ENCODE data around the gene SMG6. TPM values are rescaled to one million over a fixed set of nuclear protein-coding genes. Genes with fewer than 3 reads are reported as not detected.
A peak's percentile ranks its signal among the peaks of the same experiment; 100 is the strongest.

The SMG6 gene
- total and polyA plus RNA-seq, 2 of the 8 experiments (the other 6 are each of a cell fraction or from before 2014, with no cell fraction given): 18.5 to 25.2 TPM

DNA sequence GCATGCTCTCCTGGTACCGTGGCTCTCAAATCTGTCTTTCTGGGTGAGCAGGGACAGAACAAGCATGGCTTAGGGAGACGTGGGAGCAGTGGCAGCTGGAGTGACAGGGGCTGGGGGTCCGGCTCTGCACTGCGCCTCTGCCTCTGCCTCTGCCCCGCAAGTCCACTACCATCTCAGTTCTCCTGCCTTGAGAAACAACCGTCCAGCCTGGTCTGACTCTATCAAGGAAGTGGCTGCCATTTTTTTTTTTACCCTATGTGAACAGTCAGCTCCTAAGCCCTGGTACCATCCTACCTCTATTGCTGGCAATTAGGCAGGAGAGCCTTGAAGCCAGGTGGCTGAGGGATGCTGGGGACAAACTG, 232.6 kb downstream of the SMG6 start:
- Histone ChIP-seq H3K79me2 (ENCODE audit: control insufficient read depth in 1 of 2, insufficient read depth in 2 of 2, low read length in 2 of 2) (no peaks in the 10 kb centered on the region), H3K36me3 (ENCODE audit: control insufficient read depth in 2 of 4, insufficient read depth in 4 of 4, low read length in 3 of 4) (peaks cover 0 to 4% (median 0%) of the 10 kb centered on the region in 4 experiments; a peak in 1 of 8 replicates), H3K4me3 (ENCODE audit: extremely low read depth in 1 of 4, insufficient read depth in 2 of 4, low read depth in 3 of 4, low read length in 4 of 4) (no peak overlapping the region), H2BK15ac (ENCODE audit: low read length) (no peak overlapping the region), H4K91ac (replicated peaks; ENCODE audit: insufficient read length, low read length) (peak overlapping the region; percentile 30), H3K9ac (replicated peaks in 1 of 4; ENCODE audit: extremely low read depth in 1 of 4, low read depth in 3 of 4, low read length in 3 of 4) (no peak overlapping the region), H3K4me2 (ENCODE audit: insufficient read depth in 1 of 2, low read depth in 2 of 2, low read length in 2 of 2) (no peak overlapping the region), H3K4me1 (replicated peaks in 1 of 4; ENCODE audit: control insufficient read depth in 3 of 4, insufficient read depth in 4 of 4, low read length in 3 of 4) (peaks cover 2 to 17% (median 5%) of the 10 kb centered on the region in 4 experiments; a peak in 6 of 7 replicates), H3K27ac (ENCODE audit: low read depth, low read length) (no peak overlapping the region), H3K9me3 (ENCODE audit: insufficient read depth in 2 of 2, low read depth in 1 of 2, low read length in 1 of 2) (no peaks in the 10 kb centered on the region), H4K8ac (ENCODE audit: extremely low read depth, insufficient read depth, low read length) (no peak overlapping the region), H2BK20ac (ENCODE audit: low read length) (0 out of 2 replicates have a peak overlapping the region, but pooled peaks have one; percentile 82), H2AK5ac (ENCODE audit: low read depth, low read length) (0 out of 2 replicates have a peak overlapping the region, but pooled peaks have one; percentile 71), H3K27me3 (replicated peaks in 1 of 4; ENCODE audit: control insufficient read depth in 3 of 4, extremely low read depth in 1 of 4, insufficient read depth in 3 of 4, low read length in 3 of 4) (no peaks in the 10 kb centered on the region), H3K4ac (replicated peaks; ENCODE audit: insufficient read length, low read depth, low read length) (no peak overlapping the region), H3K56ac (replicated peaks; ENCODE audit: insufficient read length, low read depth, low read length) (no peak overlapping the region), H3K23me2 (ENCODE audit: low read depth, low read length) (no peaks in the 10 kb centered on the region), H3K23ac (ENCODE audit: insufficient read length) (no peak overlapping the region), H4K20me1 (replicated peaks in 1 of 2; ENCODE audit: control insufficient read depth in 1 of 2, insufficient read depth in 2 of 2, low read length in 2 of 2) (peaks cover 2 to 6% of the 10 kb centered on the region in 2 experiments), H3K14ac (ENCODE audit: insufficient read length) (no peak overlapping the region), H2AFZ (ENCODE audit: low read length) (no peak overlapping the region), H3K79me1 (ENCODE audit: low read depth, low read length) (no peaks in the 10 kb centered on the region), H4K5ac (ENCODE audit: insufficient read length, low read depth, low read length) (no peak overlapping the region), H2BK12ac (ENCODE audit: low read depth, low read length) (peak overlapping the region; percentile 53; the same call in 1 of the 2 replicates), H2BK120ac (replicated peaks; ENCODE audit: low read depth, low read length) (no peak overlapping the region), H3K18ac (ENCODE audit: extremely low read depth, low read length) (peak overlapping the region; percentile 62; the same call in 1 of the 2 replicates), H2BK5ac (ENCODE audit: low read depth, low read length) (peak overlapping the region; percentile 77)
- ChIA-PET POLR2A (ENCODE audit: partially characterized antibody) (interaction anchor here (0.9 kb wide), 1 partner anchor 18 kb away, joined by 3 read pairs; no protein-coding TSS in a partner anchor), CTCF (ENCODE audit: partially characterized antibody) (interaction anchor here (0.8 to 11.7 kb wide), 18 partner anchors 9 to 807 kb away, joined by 3 to 122 read pairs (median 3); partner anchors contain the start of gene HIC1)
- WGBS, 2 experiments (ENCODE audit: extremely low coverage in 1 of 2, insufficient coverage in 1 of 2, insufficient read length in 1 of 2, insufficient replicate concordance in 2 of 2, low coverage in 1 of 2, low lambda C conversion rate in 2 of 2, missing lambda C conversion rate in 1 of 2): 73% methylated on average over 6 of the region's 6 CpGs; no CpG with 5 or more reads in 1 of the 2 experiments
- no peak for FAIRE-seq
- no peak for DNase-seq (ENCODE audit: low read depth in 1 of 2, low spot score in 2 of 2)
- TF ChIP-seq POLR2A (IDR thresholded peaks at IDR 0.05; ENCODE audit: control extremely low read depth in 1 of 2, low read depth in 2 of 2, low read length in 2 of 2): no peak
- no peak for TF ChIP-seq JUN (IDR thresholded peaks at IDR 0.05; ENCODE audit: low read depth, low read length)
- TF ChIP-seq RFX5 (IDR thresholded peaks at IDR 0.05; ENCODE audit: borderline replicate concordance, low read depth, low read length): no peak
- TF ChIP-seq GTF2F1 (IDR thresholded peaks at IDR 0.05; ENCODE audit: borderline replicate concordance, low read depth, low read length): no peak
- TF ChIP-seq KDM4A (IDR thresholded peaks at IDR 0.05; ENCODE audit: low read depth, low read length, severe bottlenecking): no peak
- no peak for TF ChIP-seq TAF7 (optimal IDR thresholded peaks at IDR 0.05; ENCODE audit: borderline replicate concordance, low read depth, low read length)
- no peak for TF ChIP-seq SP2 (IDR thresholded peaks at IDR 0.05; ENCODE audit: low read length)
